HG03066 (cell line): ENCODE results near the gene TEX29.

Source experiments
- ATAC-seq: cut with Tn5 transposase; IDR thresholded peaks from one replicate; pipeline ENCODE4 v1.9.1; 2021; ENCODE audit warnings: low read depth; ENCODE audit not compliant: unreplicated experiment

Gene TEX29

DNA sequence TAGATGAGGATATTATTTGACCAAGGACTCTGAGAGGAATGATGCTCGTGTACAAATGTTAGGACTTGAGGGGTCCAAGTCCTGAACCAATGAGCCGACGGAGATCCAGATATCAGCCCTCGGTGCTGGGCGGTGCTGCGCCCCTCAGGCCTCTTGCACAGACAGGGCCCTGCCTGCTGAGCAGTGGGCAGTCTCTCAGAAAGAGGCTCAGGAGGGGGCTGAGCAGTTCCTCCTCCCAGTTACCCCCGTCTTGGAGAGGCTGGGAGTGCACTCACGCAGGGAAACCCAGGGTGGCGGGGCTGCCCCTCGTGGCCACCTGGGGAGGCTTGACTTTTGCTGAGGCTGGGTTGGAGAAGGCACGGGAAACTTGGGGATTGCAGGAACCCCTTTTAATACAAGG, 18.4 kb downstream of the TEX29 start:
- no peak for ATAC-seq

GRCh38 chr13:111339366-111340143, 19.1 kb downstream of the TEX29 start:
- ATAC-seq, result no peak

GRCh38 chr13:111341886-111342285, 21.4 kb downstream of the TEX29 start:
- ATAC-seq, result no peak

DNA sequence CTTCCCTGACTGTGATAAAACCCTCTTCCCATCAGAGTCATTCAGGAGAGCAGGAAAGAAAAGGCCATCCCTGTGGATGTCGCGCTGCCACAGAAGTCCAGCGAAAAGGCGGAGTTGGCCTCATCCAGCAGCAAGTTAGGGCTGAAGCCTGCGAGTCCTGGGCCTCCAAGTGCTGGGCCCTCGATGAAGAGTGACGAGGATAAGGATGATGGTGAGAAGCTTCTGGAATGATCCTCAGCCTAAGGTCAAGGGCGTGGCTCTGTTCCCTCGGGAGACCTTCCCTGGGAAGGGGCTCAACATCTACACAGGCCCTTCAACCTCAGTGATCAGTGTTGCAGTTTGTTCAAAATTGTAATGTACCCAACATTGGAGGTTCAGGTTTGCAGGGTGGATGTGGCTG, 22.3 kb downstream of the TEX29 start:
- no peak for ATAC-seq

GRCh38 chr13:111343186-111343805, 22.9 kb downstream of the TEX29 start:
- no peak for ATAC-seq

DNA sequence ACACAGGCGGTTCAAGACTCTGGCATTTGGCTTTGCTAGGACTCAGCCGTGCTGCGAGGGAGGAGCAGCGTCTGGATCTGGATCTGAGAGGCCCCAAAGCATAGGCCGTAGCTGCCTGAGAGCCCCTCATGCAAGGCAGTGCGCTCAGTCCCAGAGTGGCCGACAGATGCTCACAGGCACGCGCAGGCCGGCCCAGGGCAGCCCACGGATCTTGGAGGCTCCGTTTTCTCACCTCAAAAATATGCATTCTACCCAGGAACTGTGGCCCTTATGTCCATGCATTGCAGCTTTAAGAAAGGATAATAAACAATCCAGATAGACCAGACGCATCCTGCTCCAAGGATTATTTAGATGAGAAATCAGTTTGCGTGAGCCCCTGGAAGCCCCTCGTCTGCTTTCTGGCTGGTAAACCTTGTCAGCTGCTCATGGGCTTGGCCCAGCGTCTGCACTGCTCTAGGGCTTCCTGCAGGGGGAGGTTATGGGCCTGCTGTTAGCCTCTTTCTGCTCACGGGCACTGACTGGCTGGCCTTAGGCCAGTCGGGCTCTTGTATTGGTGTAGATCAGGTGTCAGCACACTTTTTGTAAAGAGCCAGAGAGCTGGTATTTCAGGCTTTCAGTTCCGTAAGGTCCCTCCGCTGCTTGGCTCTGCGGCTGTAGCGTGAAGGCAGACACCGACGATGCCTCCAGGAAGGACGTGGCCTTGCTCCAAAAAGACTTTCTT, 24.2 kb downstream of the TEX29 start:
- no peak for ATAC-seq

GRCh38 chr13:111345682-111346081, 25.2 kb downstream of the TEX29 start:
- ATAC-seq, result no peak

DNA sequence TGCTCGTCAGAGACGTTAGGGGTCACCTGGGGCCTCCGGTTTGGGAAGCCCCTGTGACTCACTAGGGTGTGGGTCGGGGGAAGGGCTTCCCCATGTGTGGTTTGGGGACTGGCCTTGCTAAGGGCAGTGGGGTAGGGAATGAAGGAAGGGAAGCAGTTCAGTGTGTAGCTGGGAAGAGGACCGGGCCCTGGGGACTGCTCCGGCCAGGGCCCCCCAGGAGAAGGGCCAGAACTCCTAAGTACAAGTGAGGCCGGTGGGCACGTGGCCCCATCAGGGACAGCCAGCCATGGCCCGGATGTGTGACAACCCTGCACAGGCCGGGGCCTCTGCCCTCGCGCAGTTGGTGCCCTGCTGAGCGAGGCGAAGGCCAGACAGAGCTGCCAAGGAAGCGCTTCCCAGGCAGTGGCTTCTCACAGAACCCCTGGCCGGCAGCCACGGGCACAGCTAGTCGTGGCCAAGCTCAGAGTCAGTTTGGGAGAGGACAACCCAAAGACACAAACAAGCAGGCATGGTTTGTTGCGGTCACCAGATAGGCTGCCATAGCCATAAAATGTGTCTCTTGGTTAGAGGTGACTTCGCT, 25.7 kb downstream of the TEX29 start:
- ATAC-seq, result no peak

GRCh38 chr13:111347438-111347837, 27.0 kb downstream of the TEX29 start:
- no peak for ATAC-seq

- no peak for ATAC-seq
Observed at GRCh38 chr13:111353508-111353907, 33.1 kb downstream of the TEX29 start.

DNA sequence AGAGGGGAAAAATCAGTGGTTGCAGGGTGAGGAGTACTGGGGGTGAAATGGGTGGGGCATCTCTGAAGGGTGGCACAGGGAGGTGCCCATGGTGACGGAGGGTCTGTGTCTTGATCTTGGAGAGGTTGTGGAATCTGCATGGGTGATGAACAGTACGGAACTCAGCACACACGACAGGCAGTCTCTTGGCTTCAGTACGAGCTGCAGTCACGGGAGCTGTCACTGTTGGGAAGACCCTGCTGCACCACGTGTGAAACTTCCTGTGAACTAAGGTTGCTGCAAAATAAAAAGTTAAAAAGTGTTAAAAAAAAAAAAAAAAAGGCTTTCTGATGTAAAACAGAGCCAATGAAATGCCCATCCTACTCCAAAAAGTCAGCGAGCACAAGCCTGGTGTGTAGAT, 34.3 kb downstream of the TEX29 start:
- no peak for ATAC-seq

GRCh38 chr13:111356795-111357194, 36.4 kb downstream of the TEX29 start:
- no peak for ATAC-seq

DNA sequence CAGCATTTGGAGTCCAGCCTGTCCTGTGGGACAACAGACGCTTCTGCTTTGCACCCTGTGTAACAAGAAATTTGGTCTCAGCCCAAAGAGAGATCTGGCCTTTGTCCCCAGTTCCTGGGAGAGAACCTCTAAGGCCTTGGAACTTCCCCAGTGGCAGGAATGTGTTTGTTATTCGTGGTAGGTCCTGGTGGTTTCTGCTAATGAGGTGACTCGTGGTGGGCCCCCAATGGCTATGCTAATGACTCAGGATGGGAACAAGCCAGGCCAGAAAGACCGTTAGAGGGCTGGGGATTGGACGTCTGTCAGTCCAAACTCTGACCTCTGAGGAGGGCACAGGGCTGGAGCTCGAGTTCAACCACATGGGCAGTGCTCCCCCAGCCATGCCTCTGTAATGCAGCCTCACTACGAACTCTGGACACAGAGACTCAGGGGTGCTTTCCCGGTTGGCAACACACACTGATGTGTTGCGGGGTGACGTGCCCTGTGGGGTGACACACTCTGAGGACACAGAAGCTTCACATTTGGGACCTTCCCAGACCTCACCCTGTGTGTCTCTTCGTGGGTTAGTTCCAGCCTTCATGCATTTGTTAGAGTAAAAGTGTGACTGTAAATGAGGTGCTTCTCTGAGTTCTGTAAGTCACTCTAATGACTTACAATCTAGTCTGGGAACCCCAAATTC, 38.9 kb downstream of the TEX29 start:
- no peak for ATAC-seq

DNA sequence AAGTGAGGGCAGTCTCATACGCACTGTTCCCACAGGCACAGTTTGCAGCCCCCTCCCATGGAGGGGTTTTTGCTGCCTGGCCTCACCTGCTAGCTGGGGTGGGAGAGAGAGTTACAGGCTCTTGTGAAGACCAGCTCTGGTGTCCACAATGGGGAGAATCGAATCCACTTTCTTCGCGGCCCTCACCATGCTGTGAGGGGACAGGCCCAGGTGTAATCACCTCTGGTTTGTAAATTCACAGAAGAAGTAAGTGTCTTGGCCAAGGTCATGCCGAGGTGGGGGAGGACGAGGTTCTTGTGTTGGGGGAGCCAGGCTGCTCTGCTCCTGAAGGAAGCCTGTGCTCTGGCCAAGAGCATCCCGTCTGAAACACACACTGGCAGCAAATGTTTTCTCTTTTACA, 39.5 kb downstream of the TEX29 start:
- no peak for ATAC-seq

GRCh38 chr13:111360452-111360851, 40.0 kb downstream of the TEX29 start:
- ATAC-seq, result no peak

GRCh38 chr13:111361046-111361872, 40.8 kb downstream of the TEX29 start:
- no peak for ATAC-seq

- no peak for ATAC-seq
Observed at GRCh38 chr13:111361873-111362648, 41.6 kb downstream of the TEX29 start.

- ATAC-seq, result no peak
Observed at GRCh38 chr13:111363121-111363520, 42.7 kb downstream of the TEX29 start.

DNA sequence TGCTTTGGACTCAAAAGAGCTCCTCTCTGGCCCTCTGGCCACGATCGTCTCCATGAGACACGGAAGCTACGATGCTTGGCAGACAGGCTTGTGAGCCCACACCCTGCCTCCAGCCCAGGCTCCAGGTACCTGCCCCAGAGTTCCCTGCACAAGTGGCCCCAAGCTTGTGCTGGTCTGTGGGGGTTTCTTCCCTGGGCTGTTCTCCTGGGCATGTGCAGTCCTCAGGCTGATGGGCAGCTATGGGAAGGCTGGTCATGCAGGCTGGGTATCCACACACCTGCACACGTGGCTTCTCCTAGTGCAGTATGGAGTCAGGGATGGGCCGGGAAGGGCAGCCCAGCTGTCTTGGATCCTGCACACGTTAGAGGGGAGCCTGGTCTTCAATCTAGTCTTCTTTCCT, 43.1 kb downstream of the TEX29 start:
- no peak for ATAC-seq
